GM12892 (cell line): ENCODE measurements around the gene ERC1.

Experiments used
- POLR2A ChIP-seq: IDR thresholded peaks from 2 replicates; pipeline ENCODE4 v1.6.1; 2011; ENCODE audit warnings: low read depth, low read length, control low read depth
- POLR2AphosphoS5 ChIP-seq: IDR thresholded peaks from 2 replicates; pipeline ENCODE4 v1.6.1; 2011; ENCODE audit warnings: low read depth, low read length, control low read depth

GRCh38 chr12:1217191-1217949 is 226.3 kb downstream of the ERC1 start:
- no peak for TF ChIP-seq POLR2A
- TF ChIP-seq POLR2AphosphoS5 = no peak
